Endothelial cell of umbilical vein (primary cell): ENCODE results near the gene NFATC2. TPM values are rescaled to one million over a fixed set of nuclear protein-coding genes. Genes with fewer than 3 reads are reported as not detected.

Source experiments
- BruUV-seq: library from RNA; stranded (reverse); fragments of 400-500 nt; replicated peaks from 2 replicates; lab custom pipeline; 2021; lab: Mats Ljungman, UMichigan
- CTCF ChIA-PET: fragments of 300-600, 350-600 bp; sonication (Branson Sonifier 250); formaldehyde crosslinking; loops from one replicate; lab custom pipeline; 2021; ENCODE audit warnings: antibody characterized with exemption, inconsistent platforms; lab: Charles Lee
- POLR2A ChIA-PET: fragments of 300-600, 350-600 bp; sonication (Branson Sonifier 250); formaldehyde crosslinking; loops from one replicate; lab custom pipeline; 2021; ENCODE audit warnings: antibody characterized with exemption, inconsistent platforms; lab: Charles Lee
- DNase-seq: peaks from one replicate; pipeline ENCODE4 v3.0.0-alpha.2; 2011; ENCODE audit warnings: low read depth, low spot score
- FAIRE-seq: peaks from 2 replicates; lab custom pipeline; 2011; peaks lifted over from hg19 to GRCh38; lab: Jason Lieb, UNC
- H2AFZ ChIP-seq: 2 replicates; pipeline ENCODE4 v1.6.0; 2012; ENCODE audit warnings: low read depth, low read length, control low read depth, inconsistent platforms
- H3K27ac ChIP-seq: 2 replicates; pipeline ENCODE4 v1.5.1; 2011; ENCODE audit warnings: low read depth, mild to moderate bottlenecking, control low read depth, low read length, moderate library complexity; ENCODE audit not compliant: insufficient read depth
- H3K27me3 ChIP-seq, 2 experiments: 2 replicates each; pipeline versions ENCODE4 v1.6.0 to v1.6.1; 2011; ENCODE audit warnings: low read length in 2 of 2, mixed read lengths in 1 of 2; ENCODE audit not compliant: control insufficient read depth in 2 of 2, insufficient read depth in 2 of 2
- H3K36me3 ChIP-seq, 2 experiments: 2 replicates in 1 of 2; 3 replicates in 1 of 2; pipeline ENCODE4 v1.5.1; 2011; ENCODE audit warnings: low read length in 2 of 2, mild to moderate bottlenecking in 1 of 2, moderate library complexity in 1 of 2; ENCODE audit not compliant: control insufficient read depth in 2 of 2, insufficient read depth in 2 of 2; ENCODE audit errors: extremely low read depth in 1 of 2
- H3K4me1 ChIP-seq: 3 replicates; pipeline ENCODE4 v1.5.1; 2011; ENCODE audit warnings: mild to moderate bottlenecking, low read length; ENCODE audit not compliant: control insufficient read depth, insufficient read depth; ENCODE audit errors: extremely low read depth
- H3K4me2 ChIP-seq: 2 replicates; pipeline ENCODE4 v1.6.1; 2011; ENCODE audit warnings: low read length, control low read depth, mixed read lengths; ENCODE audit not compliant: insufficient read depth
- H3K4me3 ChIP-seq, 3 experiments: fragments of 200-600 bp in 1 of 3; sonication (generic), shearing (Covaris generic) in 1 of 3; replicated peaks in 1 of 3; 2 replicates each; pipeline ENCODE4 v1.5.1; 2011 to 2016; ENCODE audit warnings: control low read depth in 3 of 3, low read length in 3 of 3, mild to moderate bottlenecking in 2 of 3, inconsistent platforms in 1 of 3, low read depth in 1 of 3, moderate library complexity in 1 of 3; ENCODE audit not compliant: insufficient read depth in 1 of 3
- H3K79me2 ChIP-seq: 2 replicates; pipeline ENCODE4 v1.6.0; 2012; ENCODE audit warnings: low read length, inconsistent platforms; ENCODE audit not compliant: control insufficient read depth, insufficient read depth
- H3K9ac ChIP-seq: replicated peaks from 2 replicates; pipeline ENCODE3; 2011; ENCODE audit warnings: low read length, control low read depth; ENCODE audit not compliant: insufficient read depth; ENCODE audit errors: extremely low read depth
- H3K9me1 ChIP-seq: replicated peaks from 3 replicates; pipeline ENCODE4 v1.6.0; 2011; ENCODE audit warnings: mild to moderate bottlenecking, low read length; ENCODE audit not compliant: control insufficient read depth, insufficient read depth; ENCODE audit errors: extremely low read depth
- H3K9me3 ChIP-seq: replicated peaks from 2 replicates; pipeline ENCODE4 v1.5.1; 2012; ENCODE audit warnings: low read length, inconsistent platforms; ENCODE audit not compliant: control insufficient read depth, insufficient read depth
- H4K20me1 ChIP-seq: replicated peaks from 2 replicates; pipeline ENCODE3; 2011; ENCODE audit warnings: mild to moderate bottlenecking, low read length; ENCODE audit not compliant: control insufficient read depth, insufficient read depth; ENCODE audit errors: extremely low read depth
- EZH2 ChIP-seq: IDR thresholded peaks from 2 replicates; pipeline ENCODE4 v1.6.1; 2012; ENCODE audit warnings: borderline replicate concordance, low read depth, mild to moderate bottlenecking, moderate library complexity, low read length, inconsistent platforms; ENCODE audit not compliant: severe bottlenecking
- FOS ChIP-seq: IDR thresholded peaks from 2 replicates; pipeline ENCODE4 v1.6.1; 2011; ENCODE audit warnings: mild to moderate bottlenecking, low read length, moderate library complexity, borderline replicate concordance; ENCODE audit not compliant: insufficient read depth
- GATA2 ChIP-seq: IDR thresholded peaks from 2 replicates; pipeline ENCODE4 v1.7.0; 2011; ENCODE audit warnings: low read depth, mild to moderate bottlenecking, moderate library complexity, mixed read lengths, low read length; ENCODE audit not compliant: insufficient read length, insufficient read depth
- JUN ChIP-seq: IDR thresholded peaks from 2 replicates; pipeline ENCODE4 v1.6.1; 2011; ENCODE audit warnings: borderline replicate concordance, low read depth; ENCODE audit not compliant: insufficient read length, insufficient read depth
- MYC ChIP-seq: IDR thresholded peaks from one replicate; pipeline ENCODE4 v1.6.1; 2011; ENCODE audit warnings: mild to moderate bottlenecking, low read depth, low read length
- POLR2A ChIP-seq: IDR thresholded peaks from 2 replicates; pipeline ENCODE4 v1.6.1; 2012; ENCODE audit warnings: low read depth, mild to moderate bottlenecking, control low read depth, low read length
- POLR2AphosphoS5 ChIP-seq: IDR thresholded peaks from 2 replicates; pipeline ENCODE4 v1.6.1; 2012; ENCODE audit warnings: low read depth, mild to moderate bottlenecking, control low read depth, low read length, moderate library complexity; ENCODE audit not compliant: insufficient read depth
- dilution Hi-C: fragments of 300-500 bp; cut with MboI; formaldehyde crosslinking; loops from one replicate; pipeline ENCODE4 v1.15.0; 2019; ENCODE audit warnings: low sequenced_read_pairs; ENCODE audit not compliant: extremely low pct_ligation_motif_present
- intact Hi-C: fragments of 100-400 bp; cut with micrococcal nuclease; formaldehyde crosslinking; loops from one replicate; pipeline ENCODE4 v1.10.0; 2022
- polyA plus RNA-seq, 4 experiments: library from polyadenylated mRNA; depleted of rRNA in 3 of 4; stranded (reverse) in 3 of 4; unstranded in 1 of 4; fragments of >200 nt; gene quantifications; 2 replicates each; pipeline versions ENCODE4 v1.2.1 to v1.2.3, GENCODE V29; 2011 to 2012; ENCODE audit warnings: missing spikeins in 1 of 4
- total RNA-seq: library from RNA; stranded (reverse); gene quantifications from 2 replicates; pipeline ENCODE4 v1.2.3, GENCODE V29; 2021
- TF ChIP-seq, protein P1 (sequence below), 2 donors: IDR thresholded peaks; 1 replicate in 1 of 2; 2 replicates in 1 of 2; pipeline ENCODE4 v1.5.1; 2011; ENCODE audit warnings: low read length in 2 of 2, mild to moderate bottlenecking in 2 of 2, moderate library complexity in 2 of 2, control low read depth in 1 of 2, inconsistent platforms in 1 of 2, low read depth in 1 of 2; ENCODE audit not compliant: insufficient read depth in 1 of 2; ENCODE audit errors: extremely low read depth in 1 of 2
- TF ChIP-seq, protein P2 (sequence below): IDR thresholded peaks from 2 replicates; pipeline ENCODE4 v1.6.1; 2011; ENCODE audit not compliant: insufficient read depth, insufficient read length

NFATC2 gene
- total and polyA plus RNA-seq, 2 donors (not counting 3 experiments of a cell fraction or from before 2014, with no cell fraction given) = 3.1 to 13.0 TPM

DNA sequence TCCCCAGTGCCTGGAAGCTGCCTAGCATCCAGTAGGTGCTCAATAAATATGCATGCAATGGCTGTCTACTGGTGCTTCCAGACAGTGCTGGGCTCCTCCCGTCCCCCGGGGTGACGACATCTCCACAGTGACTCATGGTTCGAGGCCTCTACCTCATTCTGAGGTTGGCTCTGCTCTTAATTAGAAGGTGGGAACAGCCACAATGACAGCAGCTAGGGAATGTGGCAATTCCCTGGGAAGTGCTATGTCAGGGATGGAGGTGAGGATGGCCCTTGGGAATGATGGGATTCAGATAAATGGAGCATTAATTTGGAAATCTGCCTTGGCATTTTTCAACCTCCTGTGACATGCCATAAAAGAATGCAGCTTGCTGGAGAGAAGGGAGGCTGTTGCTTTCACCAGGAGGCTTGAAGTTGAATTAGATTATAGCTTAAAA lies 43.5 kb upstream of the NFATC2 start:
- intact Hi-C loops = no loop called here
- POLR2A ChIA-PET = interaction anchor here (0.6 kb wide), 1 partner anchor 174 kb away, joined by 3 read pairs; no protein-coding TSS in a partner anchor
- H3K4me3 ChIP-seq = no peak overlapping the region
- no peak overlapping the region for H2AFZ ChIP-seq
- no peak overlapping the region for H3K9ac ChIP-seq
- H3K79me2 ChIP-seq = no peaks in the 10 kb centered on the region
- CTCF ChIA-PET = interaction anchor here (1.1 to 1.7 kb wide), 3 partner anchors 9 to 38 kb away, joined by 3 to 14 read pairs (median 3); no protein-coding TSS in a partner anchor
- H3K27ac ChIP-seq = no peak overlapping the region
- no peaks in the 10 kb centered on the region for H3K9me1 ChIP-seq
- dilution Hi-C loops = loop anchor here (25.0 kb wide), 1 partner anchor 174 kb away; no protein-coding TSS in a partner anchor
- H3K27me3 ChIP-seq = peaks cover 0 to 2% of the 10 kb centered on the region in 2 experiments
- FAIRE-seq (no peak), DNase-seq (no peak)
- H3K4me1 ChIP-seq = no peaks in the 10 kb centered on the region
- H3K4me2 ChIP-seq = no peak overlapping the region
- TF ChIP-seq, protein P1, sequence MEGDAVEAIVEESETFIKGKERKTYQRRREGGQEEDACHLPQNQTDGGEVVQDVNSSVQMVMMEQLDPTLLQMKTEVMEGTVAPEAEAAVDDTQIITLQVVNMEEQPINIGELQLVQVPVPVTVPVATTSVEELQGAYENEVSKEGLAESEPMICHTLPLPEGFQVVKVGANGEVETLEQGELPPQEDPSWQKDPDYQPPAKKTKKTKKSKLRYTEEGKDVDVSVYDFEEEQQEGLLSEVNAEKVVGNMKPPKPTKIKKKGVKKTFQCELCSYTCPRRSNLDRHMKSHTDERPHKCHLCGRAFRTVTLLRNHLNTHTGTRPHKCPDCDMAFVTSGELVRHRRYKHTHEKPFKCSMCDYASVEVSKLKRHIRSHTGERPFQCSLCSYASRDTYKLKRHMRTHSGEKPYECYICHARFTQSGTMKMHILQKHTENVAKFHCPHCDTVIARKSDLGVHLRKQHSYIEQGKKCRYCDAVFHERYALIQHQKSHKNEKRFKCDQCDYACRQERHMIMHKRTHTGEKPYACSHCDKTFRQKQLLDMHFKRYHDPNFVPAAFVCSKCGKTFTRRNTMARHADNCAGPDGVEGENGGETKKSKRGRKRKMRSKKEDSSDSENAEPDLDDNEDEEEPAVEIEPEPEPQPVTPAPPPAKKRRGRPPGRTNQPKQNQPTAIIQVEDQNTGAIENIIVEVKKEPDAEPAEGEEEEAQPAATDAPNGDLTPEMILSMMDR (IDR thresholded peaks at IDR 0.05; ENCODE audit: extremely low read depth in 1 of 2, insufficient read depth in 1 of 2, low read depth in 1 of 2, low read length in 2 of 2) = no peak
- TF ChIP-seq, protein P2, sequence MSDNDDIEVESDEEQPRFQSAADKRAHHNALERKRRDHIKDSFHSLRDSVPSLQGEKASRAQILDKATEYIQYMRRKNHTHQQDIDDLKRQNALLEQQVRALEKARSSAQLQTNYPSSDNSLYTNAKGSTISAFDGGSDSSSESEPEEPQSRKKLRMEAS = no peak
- no peak for TF ChIP-seq MYC
- no peak for TF ChIP-seq POLR2A
- TF ChIP-seq POLR2AphosphoS5 = no peak
- TF ChIP-seq FOS = no peak
- no peak for TF ChIP-seq JUN
- no peak for TF ChIP-seq GATA2
- TF ChIP-seq EZH2 = no peak
- no peaks in the 10 kb centered on the region for H3K36me3 ChIP-seq
- H3K9me3 ChIP-seq = no peaks in the 10 kb centered on the region
- no peaks in the 10 kb centered on the region for H4K20me1 ChIP-seq
- BruUV-seq = no TSS peak
